ENCODE data around the gene ATP8A2.
"Not testable (repeated sequence)": the region's sequence is repeated elsewhere in the genome, so short reads cannot be mapped to it uniquely, and the experiment has no call there.

Gene ATP8A2

DNA sequence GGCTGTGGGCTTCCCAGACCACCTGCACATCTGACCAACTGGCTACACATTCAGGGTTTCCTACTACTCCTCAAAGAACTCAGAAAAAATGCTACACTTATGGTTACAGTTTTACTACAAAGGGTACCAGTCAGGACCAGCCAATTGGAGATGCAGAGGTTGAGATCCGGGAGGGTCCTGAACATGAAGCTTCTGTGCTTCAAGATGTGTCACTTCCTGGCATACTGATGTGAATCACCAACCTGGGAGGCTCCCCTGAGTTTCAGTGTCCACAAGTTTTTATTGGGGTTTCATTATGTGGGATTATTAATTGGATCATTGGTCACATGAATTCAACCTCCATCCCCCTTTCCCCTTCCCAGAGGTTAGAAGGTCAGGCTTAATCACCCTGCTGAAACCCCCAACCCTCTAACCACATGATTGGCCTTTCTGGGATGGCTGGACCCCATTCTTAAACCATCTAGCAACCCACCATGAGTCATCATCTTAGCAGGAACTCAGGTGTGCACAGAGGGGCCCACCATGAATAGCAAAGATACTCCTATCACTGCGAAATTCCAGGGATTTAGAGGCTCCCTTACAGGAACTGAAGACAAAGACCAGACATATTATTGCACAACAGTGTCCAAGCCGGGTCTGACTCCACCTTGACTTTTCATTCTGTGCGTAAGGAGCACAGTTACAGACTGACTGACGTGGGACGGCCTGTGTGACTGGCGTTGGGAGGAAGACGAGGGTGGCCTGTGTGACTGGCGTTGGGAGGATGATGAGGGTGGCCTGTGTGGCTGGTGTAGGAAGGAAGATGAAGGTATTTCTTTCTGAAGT lies 90.7 kb downstream of the ATP8A2 start:
- no peak for DNase-seq

DNA sequence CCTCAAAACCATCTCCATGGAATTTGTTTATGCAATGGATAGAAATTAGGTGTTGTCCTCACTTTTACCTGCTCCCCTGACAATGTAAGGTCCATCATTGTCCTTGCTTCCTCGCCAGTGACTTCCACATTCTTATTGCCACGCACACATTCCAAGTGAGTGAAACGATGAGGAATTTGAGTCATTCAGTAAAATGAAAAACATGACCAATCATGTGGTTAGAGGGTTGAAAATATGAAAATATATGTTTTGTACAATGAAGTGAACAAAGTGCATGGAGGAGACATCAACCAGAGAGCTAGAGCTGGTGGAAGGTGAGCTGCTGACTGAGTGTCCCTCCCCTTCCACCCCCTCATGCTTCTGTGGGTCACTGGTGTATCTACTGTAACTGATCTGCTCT lies 91.7 kb downstream of the ATP8A2 start:
- DNase-seq = no peak

DNA sequence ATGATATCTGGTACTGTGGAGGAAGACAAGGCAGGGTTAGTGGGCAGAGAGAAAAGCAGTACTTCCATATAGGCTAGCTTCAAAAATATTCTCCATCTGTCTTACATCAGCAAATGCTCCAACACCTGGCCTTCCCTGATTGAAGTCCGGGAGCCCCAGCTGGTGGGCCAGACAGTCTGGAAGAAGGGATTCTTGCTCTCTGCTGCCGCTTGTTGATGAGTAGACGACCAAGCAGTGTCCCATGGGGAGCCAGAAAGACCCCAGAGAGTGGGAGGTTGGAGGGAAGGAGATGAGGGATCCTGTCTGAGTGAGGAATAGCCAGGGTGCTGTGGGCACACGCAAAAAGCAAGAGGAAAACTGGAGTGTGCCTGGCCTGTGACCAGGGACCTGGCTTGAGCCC lies 95.1 kb downstream of the ATP8A2 start:
- no peak for DNase-seq

DNA sequence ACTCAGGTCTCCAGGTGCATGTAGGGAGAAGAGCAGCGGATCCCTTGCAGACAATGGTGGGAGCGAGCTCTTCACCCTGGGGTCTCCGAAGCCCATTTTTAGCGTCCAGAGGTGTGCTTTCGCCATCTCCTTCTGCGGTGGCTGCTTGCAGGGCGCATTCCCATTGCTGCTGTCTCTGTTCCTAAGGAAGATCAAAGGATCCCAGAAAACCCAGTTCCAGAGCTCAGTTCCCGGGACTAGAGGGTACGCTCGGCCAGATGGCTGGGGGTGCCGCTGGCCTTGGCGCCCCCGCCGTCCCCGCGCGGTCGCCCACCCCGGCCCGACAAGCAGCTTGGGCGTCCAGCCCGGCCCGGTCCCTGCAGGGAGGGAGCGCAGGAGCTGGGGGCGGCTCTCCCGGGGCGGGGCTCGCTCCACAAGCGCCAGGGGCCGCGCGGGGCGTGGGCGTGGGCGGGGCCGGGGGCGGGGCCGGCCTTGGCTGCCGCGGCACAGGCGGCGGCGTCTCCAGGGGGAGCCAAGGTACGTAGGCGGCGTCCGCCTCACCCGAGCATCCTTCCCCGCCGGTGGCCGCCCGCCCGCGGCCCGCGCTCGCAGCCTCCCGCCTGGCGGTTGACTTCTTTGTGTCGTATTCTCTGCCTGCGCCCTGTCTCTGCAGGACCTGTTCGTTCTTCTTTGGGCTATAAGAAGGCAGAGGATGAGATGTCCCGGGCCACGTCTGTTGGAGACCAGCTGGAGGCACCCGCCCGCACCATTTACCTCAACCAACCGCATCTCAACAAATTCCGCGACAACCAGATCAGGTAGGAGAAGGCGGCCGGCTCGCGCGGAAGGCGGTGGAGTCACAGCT lies 96.8 kb downstream of the ATP8A2 start:
- peak in 30 of 56 donors; percentile 7 to 63 (median 27) for DNase-seq

DNA sequence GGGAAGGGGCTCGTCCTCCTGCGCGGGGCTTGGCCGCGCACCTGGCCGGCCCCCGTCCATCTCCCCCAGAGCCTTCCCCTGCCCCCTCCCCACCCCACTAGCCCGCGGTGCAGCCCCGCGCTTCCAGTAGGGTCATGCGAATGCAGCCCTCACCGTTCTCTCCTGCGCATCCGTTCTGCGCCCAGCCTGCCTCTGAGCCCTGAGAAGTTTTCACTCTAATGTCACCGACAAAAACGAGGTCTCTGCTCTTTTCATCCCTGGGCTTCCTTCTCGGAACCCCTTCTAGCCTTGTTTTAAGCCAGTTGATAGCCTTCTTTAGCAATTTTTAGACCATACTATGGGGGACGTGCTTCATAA lies 97.4 kb downstream of the ATP8A2 start:
- DNase-seq = no peak

DNA sequence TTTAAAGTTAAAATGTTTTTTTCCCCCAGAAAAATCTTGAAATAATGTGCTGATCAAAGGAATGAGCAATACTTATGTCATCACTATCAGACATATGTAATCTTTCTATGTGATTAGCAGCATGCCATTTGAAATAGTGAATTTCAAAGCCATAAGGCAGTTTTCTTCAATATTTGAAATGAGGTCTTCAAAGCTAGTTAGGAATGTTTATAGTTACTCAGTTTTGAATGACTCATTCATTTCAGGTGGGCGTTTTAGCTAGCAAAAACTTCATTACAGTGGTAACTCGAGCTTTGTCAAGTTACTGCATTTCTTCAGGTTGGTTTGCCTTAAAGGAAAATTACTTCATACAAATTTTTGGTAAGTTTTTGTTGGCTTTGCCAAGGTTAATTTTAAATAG lies 102.1 kb downstream of the ATP8A2 start:
- no peak for DNase-seq

DNA sequence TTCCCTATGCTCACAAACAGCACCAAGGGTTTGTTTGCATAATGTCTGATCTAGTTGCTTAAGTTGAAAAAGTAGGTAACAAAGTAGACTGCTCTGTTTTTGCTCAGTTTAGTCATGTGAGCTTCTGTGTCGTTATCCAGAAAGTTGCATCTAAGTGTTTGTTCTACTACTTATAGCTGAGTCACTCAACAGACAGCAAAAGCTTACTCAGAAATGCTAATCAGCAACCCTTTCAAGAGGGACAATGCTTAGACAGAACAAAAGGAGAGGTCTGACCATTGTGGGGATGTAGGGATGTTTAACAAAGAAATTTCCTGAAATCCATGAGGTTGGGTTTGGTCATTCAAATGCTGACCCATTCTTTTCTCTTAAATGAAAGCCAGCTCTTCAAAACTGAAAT lies 106.4 kb downstream of the ATP8A2 start:
- no peak for DNase-seq

DNA sequence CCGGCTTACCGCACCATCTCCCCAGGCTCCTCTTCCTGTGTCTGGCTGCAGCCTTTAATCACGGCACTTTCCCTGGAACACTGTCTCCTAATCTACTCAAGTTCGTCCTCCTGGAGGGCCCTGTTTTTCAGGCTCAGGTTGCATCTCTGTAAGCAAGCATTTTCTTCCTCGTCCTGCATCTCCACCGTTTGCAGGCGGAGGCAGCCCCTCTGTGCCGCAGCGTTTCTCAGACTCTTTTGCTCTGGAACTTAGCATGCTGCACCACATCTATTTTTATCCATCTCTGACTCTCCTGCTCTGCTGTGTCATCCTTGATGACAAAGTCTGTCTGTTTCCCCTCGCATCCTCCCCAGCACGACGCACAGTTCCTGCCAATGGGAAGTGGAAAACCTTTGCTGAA lies 117.5 kb downstream of the ATP8A2 start:
- DNase-seq = peak in 36 of 56 donors; percentile 9 to 75 (median 43)

DNA sequence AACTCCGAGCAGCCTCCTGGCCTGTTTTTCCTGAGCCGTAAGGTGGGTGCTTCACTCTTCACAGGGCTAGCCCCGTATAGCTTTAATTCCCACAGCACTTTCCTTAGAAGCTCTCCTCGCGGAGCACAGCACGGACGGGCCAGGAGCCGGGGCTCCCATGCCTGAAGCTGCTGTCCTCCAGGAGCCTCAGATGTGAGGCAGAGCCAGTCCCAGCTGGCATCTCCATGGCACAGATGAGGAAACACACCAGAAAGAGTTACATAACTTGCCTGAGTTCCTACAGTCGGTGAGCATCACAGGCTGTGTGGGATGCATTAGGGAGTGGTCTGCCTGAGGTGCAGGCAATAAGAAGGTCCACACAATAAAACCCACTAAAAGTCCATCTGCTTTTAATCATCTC lies 118.5 kb downstream of the ATP8A2 start:
- peak in 7 of 56 donors; percentile 4 to 41 (median 11) for DNase-seq

DNA sequence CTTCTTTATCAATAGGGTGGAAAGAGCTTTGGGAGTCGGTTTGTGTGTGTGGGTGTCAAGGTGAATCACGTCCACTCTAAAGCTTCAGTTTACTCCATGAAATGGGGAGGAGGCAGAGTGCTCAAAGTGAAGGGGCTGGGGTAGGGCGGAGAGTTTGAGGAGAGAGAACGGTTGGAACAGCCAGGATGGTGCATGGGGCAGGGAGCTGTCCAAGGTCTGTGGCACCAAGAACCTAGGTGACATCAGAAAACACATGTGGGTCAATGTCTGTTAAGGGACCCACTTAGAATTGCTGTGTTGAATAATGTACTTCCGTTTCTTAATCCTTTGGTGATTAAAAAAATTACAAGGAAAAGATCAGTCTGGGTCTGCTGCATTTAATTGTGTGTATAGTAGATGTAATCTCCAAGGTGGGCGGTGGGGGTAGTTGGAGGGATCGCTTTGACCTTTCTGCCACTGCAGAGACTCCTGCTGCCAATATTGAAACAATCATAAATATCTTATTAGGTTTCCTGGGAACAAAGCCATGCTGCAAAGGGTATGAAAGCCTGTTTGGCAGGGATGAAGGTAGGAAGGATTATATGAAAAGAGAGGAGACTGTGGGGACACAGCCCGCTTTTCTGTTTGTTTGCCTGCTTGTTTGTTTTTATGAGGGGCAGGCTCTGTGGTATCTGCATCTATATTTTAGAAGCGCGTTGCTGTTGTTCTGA lies 122.3 kb downstream of the ATP8A2 start:
- DNase-seq = no peak

DNA sequence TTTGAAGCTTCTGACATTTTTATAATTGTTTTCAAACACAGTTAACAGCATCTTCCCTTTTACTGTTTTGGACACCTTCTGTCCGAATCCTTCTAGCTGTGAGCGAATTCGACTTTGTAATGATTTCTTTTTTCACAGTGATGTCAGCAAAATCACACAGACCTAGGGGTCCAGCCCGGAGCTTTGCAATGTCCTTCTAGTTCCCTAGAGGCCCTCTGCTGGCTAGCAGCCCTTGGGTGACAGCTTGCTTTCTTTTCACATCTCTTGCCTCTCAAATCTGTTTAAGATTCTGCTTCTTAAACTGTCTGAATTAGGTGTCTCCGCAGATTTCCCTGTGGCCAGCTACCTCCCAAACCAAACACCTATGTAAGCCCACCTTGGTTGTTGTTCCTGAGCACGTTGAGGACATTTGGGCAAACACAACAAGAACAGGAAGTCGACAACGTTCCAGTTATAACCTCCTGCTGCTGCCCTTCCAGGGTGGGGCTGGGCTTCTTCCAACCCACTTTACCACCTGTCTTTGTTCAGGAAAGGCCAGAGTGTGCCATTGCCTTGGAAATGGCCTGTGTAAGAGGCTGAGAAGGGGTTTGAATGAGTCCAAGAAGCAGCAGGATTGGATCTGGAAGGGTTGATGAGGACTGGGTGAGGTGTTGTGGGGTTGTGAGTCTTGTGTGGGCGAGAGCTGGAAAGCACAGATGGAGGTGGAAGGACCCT lies 123.1 kb downstream of the ATP8A2 start:
- DNase-seq = no peak

DNA sequence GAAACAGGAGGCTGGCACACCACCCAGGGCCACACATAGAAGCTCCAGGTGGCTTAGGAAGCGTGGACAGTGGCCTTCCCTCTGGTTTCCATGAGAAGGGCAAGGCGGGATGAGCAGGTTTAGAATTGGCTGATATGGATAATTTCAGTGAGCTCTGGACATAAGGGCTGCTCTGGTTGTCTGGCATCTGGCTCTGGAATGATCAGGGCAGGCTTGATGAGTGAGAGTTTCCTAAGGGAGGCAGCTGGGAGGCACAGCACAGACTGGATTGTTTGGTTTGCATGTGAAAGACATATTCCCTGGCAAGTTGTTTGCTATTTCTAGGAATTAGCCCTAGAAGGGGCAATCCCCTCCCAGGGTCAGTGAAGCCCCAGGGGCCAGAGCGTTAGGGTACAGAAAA lies 129.5 kb downstream of the ATP8A2 start:
- DNase-seq = no peak

DNA sequence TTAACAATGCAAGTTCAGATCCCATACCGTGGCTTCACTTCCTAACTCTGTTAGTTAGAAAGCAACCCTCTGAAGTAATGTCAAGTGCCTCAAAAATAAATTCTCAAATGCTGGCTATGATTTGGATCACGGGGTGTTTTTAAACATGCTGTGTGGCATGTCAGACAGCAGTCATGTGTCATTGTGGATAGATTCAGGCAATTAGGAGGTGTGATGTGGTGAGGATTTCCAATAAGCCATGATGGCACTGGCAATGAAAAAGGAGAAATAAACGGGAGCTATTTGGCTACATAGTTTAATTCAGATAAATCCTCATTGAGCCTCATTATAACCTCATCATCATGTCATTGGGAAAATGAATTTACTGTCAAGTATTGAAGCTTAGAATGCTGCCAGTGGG lies 130.3 kb downstream of the ATP8A2 start:
- no peak for DNase-seq

DNA sequence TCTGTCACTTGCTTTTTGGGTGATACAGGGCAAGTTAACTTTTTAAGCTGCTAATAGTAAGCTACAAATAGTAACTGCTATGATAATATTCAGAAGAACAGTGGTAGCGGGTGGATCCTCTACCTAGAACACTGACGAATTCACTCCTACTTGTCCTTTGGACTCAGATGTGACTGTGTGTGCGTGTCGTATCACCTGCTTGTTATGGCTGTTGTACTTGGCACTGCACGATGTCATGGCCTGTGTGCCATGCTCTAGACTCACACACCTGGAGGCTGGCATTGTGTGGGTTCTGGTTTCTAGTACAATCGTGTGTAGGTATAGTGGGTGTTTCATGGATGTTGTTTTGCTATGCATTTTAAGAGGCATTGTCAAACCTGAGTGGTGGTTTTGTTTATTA lies 130.8 kb downstream of the ATP8A2 start:
- peak in 19 of 56 donors; percentile 3 to 80 (median 40) for DNase-seq

DNA sequence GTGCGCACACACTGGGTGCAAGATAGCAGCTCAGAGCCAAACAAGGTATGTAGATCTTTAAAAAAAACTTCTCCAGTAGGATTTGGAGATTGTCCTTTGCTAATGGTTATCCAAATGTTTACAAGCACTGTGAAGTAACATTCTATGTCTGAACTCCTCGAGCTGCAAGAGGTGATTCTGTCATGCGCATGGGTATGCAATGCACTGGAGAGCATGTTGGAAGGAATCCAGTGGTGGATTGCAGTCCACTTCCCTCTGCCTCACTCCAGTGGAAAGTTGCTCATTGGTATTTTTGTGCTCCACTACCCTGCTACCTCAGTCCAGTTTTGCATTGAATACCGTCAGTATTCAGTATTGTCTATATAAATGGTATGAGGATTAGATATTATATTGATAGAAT lies 132.1 kb downstream of the ATP8A2 start:
- no peak for DNase-seq

DNA sequence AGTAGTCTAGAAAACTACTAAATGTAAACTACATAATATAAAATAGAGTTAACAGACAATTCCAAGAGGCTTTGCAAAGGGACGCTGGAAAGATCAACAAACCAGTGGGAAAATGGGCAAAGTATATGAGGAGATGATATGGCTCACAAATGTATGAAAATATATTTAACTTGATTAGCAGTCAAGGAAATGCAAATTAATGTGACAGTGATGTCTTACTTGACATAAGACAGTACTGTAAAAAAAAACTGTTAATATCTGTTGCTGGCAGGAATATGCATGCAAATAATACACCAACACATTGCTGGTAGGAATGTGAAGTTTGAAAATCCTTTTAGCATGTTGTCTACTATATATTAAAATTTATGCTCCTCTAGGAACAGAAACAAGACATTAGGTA lies 136.1 kb downstream of the ATP8A2 start:
- no peak for DNase-seq

DNA sequence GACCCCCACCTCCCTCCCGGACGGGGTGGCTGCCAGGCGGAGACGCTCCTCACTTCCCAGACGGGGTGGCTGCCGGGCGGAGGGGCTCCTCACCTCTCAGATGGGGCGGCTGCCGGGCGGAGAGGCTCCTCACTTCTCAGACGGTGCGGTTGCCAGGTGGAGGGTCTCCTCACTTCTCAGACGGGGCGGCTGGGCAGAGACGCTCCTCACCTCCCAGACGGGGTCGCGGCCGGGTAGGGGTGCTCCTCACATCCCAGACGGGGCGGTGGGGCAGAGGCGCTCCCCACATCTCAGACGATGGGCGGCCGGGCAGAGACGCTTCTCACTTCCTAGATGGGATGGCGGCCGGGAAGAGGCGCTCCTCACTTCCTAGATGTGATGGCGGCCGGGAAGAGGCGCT lies 141.3 kb downstream of the ATP8A2 start:
- DNase-seq = not testable (repeated sequence)

DNA sequence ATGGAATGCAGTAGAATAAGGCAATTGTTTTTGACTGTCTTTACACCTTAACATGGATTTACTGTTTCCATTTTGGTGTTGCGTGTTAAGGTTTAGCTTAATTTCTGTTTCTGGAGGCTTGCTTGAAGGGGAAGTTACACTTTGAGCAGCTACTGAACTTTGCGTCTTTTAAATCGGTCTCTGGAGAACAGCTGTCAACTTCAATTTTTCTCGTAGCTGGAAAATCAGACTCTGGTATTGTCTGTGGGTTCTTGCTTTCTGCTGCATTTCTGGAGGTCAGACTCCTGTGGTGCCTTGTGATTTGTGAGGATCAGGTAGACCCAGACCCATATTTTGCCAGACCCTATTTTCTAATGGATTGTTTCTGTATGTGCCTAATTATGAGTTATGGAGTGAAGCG lies 146.7 kb downstream of the ATP8A2 start:
- no peak for DNase-seq

DNA sequence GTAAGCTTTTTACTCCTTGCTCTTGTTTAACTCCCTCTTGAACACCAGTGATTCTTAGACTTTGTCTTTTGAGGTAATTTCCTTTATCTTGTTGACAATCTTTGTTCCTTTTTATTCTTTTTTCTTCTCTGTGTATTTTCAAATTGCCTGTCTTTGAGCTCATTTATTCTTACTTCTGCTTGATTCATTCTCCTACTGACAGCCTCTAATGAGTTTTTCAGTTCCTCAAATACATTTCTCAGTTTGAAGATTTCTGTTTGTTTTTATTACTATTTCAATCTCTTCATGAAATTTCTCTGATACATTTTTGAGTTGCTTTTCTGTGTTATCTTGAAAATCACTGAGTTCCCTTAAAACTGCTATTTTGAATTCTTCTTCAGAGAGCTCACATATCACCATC lies 154.1 kb downstream of the ATP8A2 start:
- DNase-seq = no peak

DNA sequence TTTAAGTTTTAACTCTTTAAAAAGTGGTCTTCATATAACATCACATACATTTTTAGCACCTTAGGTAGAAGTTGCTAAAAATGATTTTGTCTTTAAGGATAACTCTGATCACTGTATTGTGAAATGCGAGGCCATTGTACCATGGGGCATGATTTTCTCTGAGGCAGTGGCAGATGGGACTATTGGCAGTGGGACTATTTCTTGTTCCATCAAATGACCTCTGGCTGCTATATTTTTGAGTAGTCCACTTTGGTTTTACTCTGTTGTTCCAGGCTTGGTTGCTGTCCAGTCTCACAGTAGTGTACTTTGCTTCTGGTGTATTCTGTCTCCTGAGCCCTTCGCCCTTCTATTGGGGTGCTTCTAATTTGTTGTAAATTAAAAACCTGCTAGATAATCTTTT lies 156.5 kb downstream of the ATP8A2 start:
- DNase-seq = no peak

DNA sequence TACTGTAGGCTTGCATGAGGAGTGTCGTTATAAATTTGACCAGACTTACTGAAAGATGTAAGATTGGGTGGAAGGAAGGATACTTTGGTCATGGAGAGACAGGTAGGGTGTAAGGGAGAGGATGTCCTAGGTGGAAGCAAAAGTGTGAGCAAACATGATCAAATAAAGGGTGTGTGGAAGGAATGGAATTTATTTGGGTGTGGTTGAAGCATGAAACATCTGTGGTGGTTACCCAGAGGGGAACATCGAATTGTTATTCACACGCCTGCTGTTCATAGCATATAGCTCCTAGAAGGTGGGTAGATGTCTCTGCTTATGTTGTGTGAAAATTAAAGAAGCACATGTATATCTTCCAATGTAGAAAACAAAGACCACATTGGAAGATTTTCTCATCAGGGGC lies 157.7 kb downstream of the ATP8A2 start:
- DNase-seq = no peak

All from nucleus accumbens (tissue), 56 donors.